HG02642 (cell line): Measurements from ENCODE around the gene PIEZO2.
A peak's percentile ranks its signal among the peaks of the same experiment; 100 is the strongest.
"Not testable (repeated sequence)": the region's sequence is repeated elsewhere in the genome, so short reads cannot be mapped to it uniquely, and the experiment has no call there.

Source experiments
- ATAC-seq: cut with Tn5 transposase; IDR thresholded peaks from one replicate; pipeline ENCODE4 v1.9.1; 2021; ENCODE audit warnings: mild to moderate bottlenecking; ENCODE audit not compliant: unreplicated experiment, poor library complexity

Gene PIEZO2

DNA sequence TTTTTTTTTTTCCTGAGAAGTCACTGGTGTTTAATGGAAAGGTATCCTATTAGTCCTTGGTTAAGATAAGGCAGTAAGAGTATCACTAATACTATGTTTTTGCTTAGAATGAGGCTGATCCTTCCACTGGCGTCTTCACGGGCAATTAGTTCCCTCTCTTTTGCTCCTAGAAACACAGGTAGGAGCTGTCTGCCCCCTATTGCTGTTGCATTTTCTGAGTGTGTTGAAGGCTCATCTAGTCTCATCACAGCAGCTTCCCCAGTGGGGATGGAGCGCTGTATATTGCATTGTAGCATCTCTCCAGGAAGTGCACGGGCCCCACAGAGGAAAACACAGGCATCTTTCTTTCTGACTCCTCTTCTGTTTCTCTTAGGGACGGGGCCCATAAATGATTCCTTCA is 478.5 kb downstream of the PIEZO2 start:
- no peak for ATAC-seq

DNA sequence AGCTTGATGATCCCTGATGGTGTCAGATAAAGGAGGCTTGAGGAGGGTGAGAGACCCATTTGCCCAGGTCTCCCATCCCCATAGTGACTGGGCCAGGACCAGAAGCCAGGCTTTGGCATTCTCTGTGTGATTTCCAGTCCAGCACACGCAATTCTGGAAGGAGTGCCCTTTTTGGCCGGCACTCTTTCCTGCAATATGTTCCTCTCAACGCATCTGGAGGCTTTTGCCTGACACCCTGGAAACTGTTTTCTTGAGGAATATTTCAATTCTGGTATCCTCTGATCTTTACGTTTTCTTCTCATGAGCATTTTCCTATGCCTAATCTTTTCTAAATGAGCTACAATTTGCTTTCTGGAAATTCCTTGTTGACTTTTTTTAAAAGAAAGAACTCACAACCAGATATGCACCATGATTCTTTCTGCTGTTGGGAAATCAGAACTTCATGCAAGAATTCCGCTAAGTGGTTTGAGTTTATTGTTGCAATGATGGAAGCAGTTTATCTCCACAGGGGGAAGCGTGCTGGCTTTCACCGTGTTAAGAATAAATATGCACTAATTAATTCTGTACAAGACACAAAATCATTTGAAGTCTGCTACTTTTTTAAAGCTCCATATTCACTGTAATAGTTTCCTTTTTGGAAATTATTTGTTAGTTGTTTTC is 479.8 kb downstream of the PIEZO2 start:
- no peak for ATAC-seq

DNA sequence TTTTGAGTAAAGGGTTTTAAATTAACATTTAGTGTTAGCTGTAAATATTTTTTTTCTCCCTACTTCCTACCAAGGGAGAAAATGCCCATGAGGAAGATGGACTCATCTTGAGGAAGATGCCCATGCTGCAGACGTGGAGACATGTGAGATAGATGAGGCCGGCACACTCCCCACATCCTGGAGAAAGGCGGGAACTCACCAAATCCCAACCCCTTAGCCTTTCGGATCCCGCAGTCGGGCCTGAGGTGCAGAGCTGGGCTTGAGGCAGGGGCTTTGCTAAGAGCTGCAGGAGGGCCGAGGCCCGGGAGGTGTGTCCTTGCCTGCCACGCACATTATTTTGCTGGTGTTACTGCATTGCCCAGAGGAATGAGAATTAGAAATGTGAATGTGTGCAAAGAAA is 485.6 kb downstream of the PIEZO2 start:
- no peak for ATAC-seq

DNA sequence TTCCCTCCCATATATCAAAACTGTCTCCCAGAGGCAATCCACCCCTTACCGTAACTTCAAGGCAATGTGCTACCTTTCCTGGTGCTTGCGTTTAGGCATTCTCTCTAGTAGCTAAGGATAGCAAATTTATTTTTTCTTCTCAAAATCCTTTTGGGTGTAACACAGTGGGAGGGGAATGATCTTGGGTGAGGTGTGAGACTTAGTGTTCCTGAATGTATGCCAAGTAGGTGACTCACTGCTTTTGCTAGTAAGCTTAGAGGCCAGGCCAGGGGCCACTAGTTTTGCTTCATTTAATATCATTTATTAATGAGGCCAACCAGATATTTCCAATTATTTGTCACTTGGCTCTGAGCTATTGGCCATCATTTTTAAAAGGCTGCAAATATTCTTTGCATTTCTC is 488.1 kb downstream of the PIEZO2 start:
- ATAC-seq = no peak

DNA sequence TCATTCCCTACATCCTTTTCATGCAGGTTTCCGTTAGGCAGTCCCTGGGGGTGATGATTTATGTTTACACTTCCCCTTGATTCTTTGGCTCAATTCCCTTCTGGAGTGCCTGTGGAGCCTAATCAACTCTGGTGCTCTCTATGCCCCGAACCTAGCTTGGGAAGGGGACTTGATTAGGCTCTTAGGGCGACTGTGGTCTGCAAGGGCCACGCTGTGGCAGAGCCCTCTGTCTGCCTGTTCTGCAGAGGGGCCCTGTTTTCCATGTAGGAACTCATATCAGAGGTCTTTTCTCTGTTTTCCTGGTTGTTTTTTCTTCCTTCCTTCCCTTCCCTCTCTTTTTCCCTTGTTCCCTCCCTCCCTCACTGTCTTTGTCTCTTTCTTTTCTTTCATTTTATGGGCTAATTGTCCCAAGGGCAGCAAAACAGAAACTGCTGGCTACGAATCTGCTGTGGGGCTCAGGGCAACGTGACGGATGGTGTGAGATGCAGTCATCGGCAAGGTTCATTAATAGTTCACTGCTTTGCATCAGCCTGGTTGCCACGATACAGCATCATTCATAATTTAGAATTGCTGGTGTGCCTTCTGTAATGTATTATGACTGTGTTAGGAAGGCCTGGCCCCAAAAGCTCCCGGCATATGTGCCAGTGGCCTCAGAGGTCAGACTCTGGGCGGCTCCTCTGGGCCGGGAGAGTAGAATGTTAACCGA is 489.0 kb downstream of the PIEZO2 start:
- no peak for ATAC-seq

DNA sequence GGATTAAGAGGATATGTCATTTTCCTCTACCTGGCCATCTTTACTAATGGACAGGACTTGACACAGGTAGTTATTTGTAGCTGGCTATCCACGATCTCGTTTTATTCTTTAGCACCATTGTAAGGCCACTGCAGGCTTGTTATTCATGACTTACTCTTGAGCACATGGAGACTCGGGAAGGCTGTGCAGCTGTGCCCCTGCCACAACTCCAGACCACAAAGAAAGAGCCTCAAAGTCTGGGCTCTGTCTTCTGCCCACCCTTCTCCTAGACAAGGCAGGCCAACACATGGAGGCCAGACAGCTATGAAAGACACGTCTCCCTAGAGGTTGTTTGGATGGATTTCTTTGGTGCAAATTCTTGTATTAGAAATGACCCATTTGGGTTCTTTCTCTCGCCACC is 489.8 kb downstream of the PIEZO2 start:
- ATAC-seq = no peak

DNA sequence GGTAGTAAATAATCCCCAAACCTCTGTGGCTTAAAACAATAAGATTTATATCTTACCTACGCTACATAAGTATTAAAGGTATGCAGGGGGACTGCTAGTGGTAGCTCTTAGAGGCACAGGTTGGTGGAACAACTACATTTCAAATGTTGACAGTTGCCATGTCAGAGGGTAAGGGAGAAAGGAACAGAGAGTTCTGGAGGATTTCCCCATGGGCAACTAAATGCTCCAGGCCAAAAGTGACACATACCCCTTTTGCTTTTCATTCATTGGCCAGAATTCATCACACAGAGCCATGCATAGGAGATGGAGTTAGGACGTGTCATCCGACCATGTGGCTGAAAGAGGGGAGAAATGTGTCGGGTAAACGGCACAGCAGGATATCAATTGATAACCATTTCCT is 490.4 kb downstream of the PIEZO2 start:
- ATAC-seq = no peak

DNA sequence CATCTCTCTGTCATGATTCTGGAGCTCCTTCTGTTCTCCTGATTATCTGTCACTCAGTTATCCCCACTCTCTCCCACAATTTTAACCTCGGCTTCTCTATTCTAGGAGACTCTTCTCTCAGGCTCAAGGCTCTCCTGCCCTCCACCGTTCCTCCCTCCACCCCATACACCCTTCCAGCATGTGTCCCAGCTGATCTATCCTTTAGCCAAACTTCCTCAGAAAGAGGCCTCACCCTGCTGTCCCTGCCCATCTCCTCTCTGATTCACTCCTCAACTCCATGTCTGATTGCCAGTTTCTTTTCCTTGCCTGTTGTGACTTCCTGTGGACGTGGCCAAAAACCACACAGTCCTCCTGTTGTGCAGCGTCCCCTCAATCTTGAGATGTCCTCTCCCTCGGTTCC is 505.4 kb downstream of the PIEZO2 start:
- not testable (repeated sequence) for ATAC-seq

DNA sequence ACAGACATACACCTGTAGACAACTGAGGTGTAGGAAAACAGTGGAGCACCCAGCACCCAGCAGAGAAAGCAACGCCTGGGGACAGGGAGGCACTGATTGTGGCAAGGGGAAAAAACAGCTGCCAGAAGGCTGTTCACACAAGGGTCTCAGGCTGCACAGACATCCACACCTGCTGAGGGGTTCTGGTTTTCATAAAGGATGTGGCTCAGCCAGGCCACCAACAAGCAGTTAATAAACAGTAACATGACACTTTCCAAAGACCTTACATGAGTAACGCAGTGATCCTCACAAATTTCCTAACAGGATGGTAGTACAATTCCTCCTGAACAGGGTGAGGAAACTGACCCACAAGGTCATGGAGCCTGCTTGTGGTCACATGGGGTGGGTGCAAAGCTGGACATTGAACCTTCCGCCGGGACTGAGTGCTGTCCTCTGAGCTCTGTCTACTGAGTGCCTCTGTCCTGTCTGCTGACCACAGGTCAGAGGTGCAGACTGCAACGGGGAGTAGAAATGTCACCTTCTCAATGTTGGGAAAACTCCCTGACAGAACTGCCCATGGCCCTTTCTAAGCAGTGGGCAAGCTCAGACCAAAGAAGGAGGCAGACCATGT is 506.3 kb downstream of the PIEZO2 start:
- peak; percentile 71 for ATAC-seq

DNA sequence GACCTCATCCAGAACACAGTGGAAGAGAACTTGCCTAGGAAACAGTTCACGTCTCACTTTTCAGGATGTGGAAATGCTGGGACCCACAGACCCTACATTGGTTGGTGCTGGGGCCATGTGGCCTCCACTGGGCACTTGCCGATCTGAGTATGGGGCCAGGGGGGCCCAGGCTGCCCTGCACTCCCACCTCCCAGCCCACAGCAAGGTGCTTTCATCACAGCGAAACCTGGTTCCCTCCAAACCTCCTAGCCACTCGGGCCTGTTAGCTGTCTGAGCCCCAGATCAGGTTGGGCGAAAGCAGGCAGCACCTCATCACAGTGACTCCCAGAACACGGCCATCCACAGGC is 510.9 kb downstream of the PIEZO2 start:
- ATAC-seq = not testable (repeated sequence)

DNA sequence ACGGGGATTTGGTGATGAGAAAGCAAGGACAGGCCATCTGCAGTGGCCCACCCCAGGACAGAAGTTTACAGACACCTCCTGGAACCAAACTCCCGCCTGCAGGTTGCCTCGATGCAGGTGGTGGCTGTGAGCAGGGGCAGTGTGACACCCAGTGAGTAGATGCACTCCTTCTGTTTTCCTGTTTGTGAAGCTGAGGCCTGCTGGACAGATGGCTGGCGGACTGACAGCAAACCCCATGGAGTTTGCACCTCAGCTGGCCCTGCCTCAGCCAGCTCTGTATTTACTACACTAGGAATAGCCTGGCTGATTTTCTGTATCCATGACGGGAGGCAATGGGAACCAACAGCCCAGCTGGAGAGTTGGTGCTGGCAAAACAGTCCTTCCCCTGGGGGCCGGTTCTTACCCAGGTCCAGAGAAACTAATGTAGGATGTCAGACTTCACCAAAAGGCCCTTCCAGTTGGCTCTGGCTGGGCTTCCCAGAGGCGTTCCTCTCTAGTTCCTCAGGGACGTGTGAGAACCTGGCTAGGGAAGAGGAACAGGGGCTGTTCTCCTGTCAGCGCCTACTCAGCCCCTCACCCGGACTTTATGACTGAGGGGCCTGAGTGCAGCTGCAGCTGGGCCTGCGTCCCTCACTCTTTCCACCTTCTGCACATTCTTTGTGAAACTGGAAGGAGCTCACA is 511.4 kb downstream of the PIEZO2 start:
- ATAC-seq = not testable (repeated sequence)

DNA sequence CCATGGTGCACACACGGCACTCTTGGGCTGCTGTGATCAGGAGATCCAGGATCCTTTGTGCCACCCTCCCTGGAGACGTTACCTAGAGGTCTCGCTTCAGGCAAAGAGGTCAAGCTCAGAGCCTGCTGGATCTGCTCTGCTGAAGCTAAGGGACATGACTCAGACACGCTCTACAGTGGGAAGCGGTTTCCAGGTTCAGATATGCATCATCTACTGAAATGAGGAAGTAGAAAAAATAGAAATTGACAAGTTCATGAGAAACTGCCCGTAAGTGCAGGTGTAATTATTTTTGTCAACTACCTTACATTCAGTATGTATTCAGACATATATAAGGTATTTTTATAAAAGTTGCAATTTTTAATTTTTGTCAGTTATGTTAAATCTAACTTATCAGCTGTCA is 520.3 kb downstream of the PIEZO2 start:
- ATAC-seq = peak; percentile 97

DNA sequence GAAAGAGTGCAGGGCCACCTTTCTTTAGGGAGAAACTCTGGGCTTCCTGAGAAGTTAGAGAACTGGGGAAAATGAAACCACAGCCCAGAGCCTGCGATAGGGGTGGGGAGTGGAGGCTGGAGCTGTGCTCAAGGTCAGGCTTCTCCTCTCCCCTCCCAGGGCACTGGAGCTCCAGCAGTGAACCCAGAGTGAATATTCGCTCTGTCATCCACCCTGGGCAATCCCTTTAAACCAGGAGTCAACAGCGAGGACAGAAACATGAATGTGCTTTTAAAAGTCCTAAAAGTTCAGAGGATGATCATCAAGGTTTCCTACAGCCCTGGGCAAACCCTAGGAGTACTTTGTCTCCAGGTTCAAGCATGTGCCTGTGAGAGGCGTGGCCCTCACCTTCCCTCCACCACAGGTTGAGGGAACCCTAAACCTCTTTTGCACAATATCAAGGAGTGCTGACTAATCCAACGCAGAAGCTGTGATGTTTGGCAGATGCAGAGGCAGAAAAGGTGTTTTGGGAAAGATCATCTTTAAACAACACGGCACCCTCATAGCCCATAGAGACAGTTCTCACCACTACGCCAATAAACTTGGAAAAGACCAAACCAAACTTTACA is 522.7 kb downstream of the PIEZO2 start:
- not testable (repeated sequence) for ATAC-seq

DNA sequence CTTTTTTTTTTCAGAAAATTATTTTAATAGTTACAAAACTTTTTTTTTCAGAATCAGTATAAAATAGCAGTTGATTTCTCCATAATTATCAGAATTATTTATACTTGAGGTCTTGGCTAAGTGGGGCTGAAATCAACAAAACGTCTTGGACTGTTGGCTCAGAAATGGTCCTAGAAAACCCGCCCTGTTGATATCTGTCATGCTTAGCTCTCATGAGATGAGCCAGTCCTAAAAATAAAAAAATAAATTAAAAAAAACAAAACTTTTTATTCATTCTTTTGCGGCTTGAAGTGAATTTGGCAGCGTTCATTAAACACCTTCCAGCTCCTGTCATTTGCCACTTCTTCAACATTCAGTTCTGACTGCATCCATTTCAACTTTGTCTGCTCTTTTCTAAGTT is 525.8 kb downstream of the PIEZO2 start:
- ATAC-seq = not testable (repeated sequence)

DNA sequence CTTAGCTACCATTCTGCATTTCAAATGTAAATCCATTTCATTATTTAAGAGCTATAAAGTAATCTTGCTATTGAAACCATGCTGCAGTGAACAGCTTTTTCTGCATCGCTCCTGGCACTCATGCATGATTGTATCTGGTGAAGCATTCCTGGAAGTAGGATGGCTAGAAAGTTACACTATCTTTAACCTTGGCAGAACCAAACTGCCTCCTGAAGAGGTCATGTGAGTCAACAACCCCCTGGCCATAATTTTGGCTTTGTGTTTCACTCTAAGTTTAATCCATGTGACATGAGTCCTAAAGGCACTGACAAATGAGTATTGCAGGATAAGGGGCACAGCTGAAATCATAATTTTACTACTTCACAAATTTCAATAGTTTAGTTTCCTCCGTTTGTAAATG is 526.4 kb downstream of the PIEZO2 start:
- ATAC-seq = not testable (repeated sequence)

DNA sequence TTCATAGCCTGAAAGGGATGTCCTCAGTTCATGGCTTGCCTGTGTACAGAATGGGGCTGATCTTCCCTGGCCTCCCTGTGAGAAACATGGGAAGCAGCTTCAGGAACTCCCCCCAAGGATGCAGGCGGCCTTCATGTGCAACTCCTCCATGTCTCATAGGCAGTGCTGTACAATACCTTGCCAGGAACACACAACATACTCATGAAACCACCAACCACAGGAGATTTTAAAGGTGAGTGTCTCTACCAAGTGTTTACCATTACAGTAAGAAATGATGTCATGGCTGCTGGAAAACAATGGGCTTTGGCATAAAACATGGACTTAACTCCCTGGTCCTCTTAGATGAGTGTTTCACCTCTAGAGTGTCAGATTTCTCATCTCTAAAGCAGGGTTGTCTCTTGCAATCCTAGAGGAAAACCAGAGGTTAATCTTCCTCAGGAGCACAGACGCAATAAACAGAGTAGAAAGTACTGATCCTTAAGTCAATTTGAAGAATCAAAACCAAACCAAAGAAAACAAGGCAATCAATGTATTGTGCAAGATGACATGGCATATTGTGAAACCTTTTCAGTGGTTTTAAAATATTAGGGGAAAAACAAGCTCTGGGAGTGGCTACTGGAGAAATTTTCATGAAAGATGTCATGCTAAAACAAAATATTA is 528.6 kb downstream of the PIEZO2 start:
- not testable (repeated sequence) for ATAC-seq
